HFFc6 (cell line): ENCODE measurements around the gene EDC3. TPM values are rescaled to one million over a fixed set of nuclear protein-coding genes. Genes with fewer than 3 reads are reported as not detected.

Experiments
- DNase-seq: peaks from one replicate; pipeline ENCODE4 v3.0.0-alpha.2; 2018
- H3K27ac Mint-ChIP-seq: 2 replicates; pipeline ENCODE4 v1.8.0; 2020; ENCODE audit warnings: mild to moderate bottlenecking, mixed read lengths
- H3K27me3 Mint-ChIP-seq: 2 replicates; pipeline ENCODE4 v1.8.0; 2021; ENCODE audit warnings: mild to moderate bottlenecking, moderate library complexity, mixed read lengths; ENCODE audit not compliant: insufficient read depth
- H3K36me3 Mint-ChIP-seq: 2 replicates; pipeline ENCODE4 v1.8.0; 2021; ENCODE audit warnings: low read depth, mixed read lengths
- H3K4me1 Mint-ChIP-seq: 2 replicates; pipeline ENCODE4 v1.8.0; 2020; ENCODE audit warnings: low read depth, mixed read lengths
- H3K4me3 Mint-ChIP-seq: 2 replicates; pipeline ENCODE4 v1.8.0; 2020; ENCODE audit warnings: mild to moderate bottlenecking, moderate library complexity, mixed read lengths
- H3K9me3 Mint-ChIP-seq: 2 replicates; pipeline ENCODE4 v1.8.0; 2020; ENCODE audit warnings: mild to moderate bottlenecking, mixed read lengths
- CTCF ChIP-seq: fragments of 200-600 bp; sonication (generic); IDR thresholded peaks from 2 replicates; pipeline ENCODE4 v1.5.0; 2021; ENCODE audit warnings: antibody characterized with exemption, mild to moderate bottlenecking
- total RNA-seq, 6 experiments: library from RNA; stranded (reverse); fragmentation: NEBNext Ultra II Directional; extraction: Animal tissue kit (Norgen Biotek cat#: 25700); gene quantifications; 2 replicates in 1 of 6; 3 replicates in 5 of 6; pipeline ENCODE4 v1.2.3, GENCODE V29; 2021

EDC3 gene
- total RNA-seq, 6 experiments from 2014 or later = 37.2 to 46.8 (median 40.8) TPM

- Mint-ChIP-seq H3K4me1 (peaks cover 6% of the 10 kb centered on the region), H3K4me3 (no peak overlapping the region), H3K36me3 (peaks cover 23% of the 10 kb centered on the region)
Observed at GRCh38 chr15:74627766-74628165, 68.1 kb downstream of the EDC3 start.

GRCh38 chr15:74626752-74627692, 68.8 kb downstream of the EDC3 start:
- peaks cover 3% of the 10 kb centered on the region for H3K27me3 Mint-ChIP-seq
- TF ChIP-seq CTCF = no peak
- H3K4me1 Mint-ChIP-seq = peaks cover 6% of the 10 kb centered on the region
- H3K4me3 Mint-ChIP-seq = no peak overlapping the region
- no peak for DNase-seq
- peaks cover 25% of the 10 kb centered on the region for H3K36me3 Mint-ChIP-seq
- no peak overlapping the region; the same call in 1 of the 2 replicates for H3K27ac Mint-ChIP-seq
- no peaks in the 10 kb centered on the region for H3K9me3 Mint-ChIP-seq

More at GRCh38 chr15:74627766-74628165, 68.1 kb downstream of the EDC3 start:
- H3K9me3 Mint-ChIP-seq = no peaks in the 10 kb centered on the region
- no peak for TF ChIP-seq CTCF
- peak overlapping the region; percentile 34 for H3K27ac Mint-ChIP-seq
- H3K27me3 Mint-ChIP-seq = peaks cover 3% of the 10 kb centered on the region
- no peak for DNase-seq

GRCh38 chr15:74626336-74626735, 69.5 kb downstream of the EDC3 start:
- Mint-ChIP-seq H3K9me3 (no peaks in the 10 kb centered on the region), H3K36me3 (peaks cover 28% of the 10 kb centered on the region), H3K4me3 (no peak overlapping the region), H3K27me3 (peaks cover 3% of the 10 kb centered on the region), H3K4me1 (peaks cover 6% of the 10 kb centered on the region), H3K27ac (no peak overlapping the region)
- no peak for DNase-seq
- no peak for TF ChIP-seq CTCF

- peaks cover 34% of the 10 kb centered on the region for H3K36me3 Mint-ChIP-seq
- peaks cover 5% of the 10 kb centered on the region for H3K27me3 Mint-ChIP-seq
- H3K4me3 Mint-ChIP-seq = no peak overlapping the region
- peaks cover 12% of the 10 kb centered on the region for H3K4me1 Mint-ChIP-seq
- no peak for TF ChIP-seq CTCF
- DNase-seq = no peak
- H3K9me3 Mint-ChIP-seq = no peaks in the 10 kb centered on the region
- no peak overlapping the region for H3K27ac Mint-ChIP-seq
Observed at GRCh38 chr15:74625693-74626092, 70.1 kb downstream of the EDC3 start.

GRCh38 chr15:74624020-74624602, 71.7 kb downstream of the EDC3 start:
- no peak for DNase-seq
- TF ChIP-seq CTCF = no peak
- Mint-ChIP-seq H3K27ac (no peak overlapping the region), H3K4me1 (peaks cover 12% of the 10 kb centered on the region), H3K9me3 (no peaks in the 10 kb centered on the region), H3K36me3 (peaks cover 34% of the 10 kb centered on the region), H3K27me3 (peaks cover 8% of the 10 kb centered on the region), H3K4me3 (no peak overlapping the region)
